HEK293T (cell line): ENCODE results near the gene RBM17.
"Not testable (repeated sequence)": the region's sequence is repeated elsewhere in the genome, so short reads cannot be mapped to it uniquely, and the experiment has no call there.

Source experiments
- CTCF ChIA-PET: fragments of 350-600 bp; formaldehyde crosslinking; extraction: SDS; loops from one replicate; lab custom pipeline; 2021; ENCODE audit warnings: antibody characterized with exemption, inconsistent platforms; lab: Yijun Ruan, JAX
- POLR2A ChIA-PET: fragments of 350-600 bp; formaldehyde crosslinking; extraction: SDS; loops from one replicate; lab custom pipeline; 2020; ENCODE audit warnings: antibody characterized with exemption, inconsistent platforms; lab: Yijun Ruan, JAX
- DNase-seq: peaks from one replicate; pipeline ENCODE4 v3.0.0; 2012; ENCODE audit warnings: mixed read lengths; ENCODE audit errors: extremely low spot score
- ARNT ChIP-seq: fragments of 450-650 bp; IDR thresholded peaks from 2 replicates; pipeline ENCODE4 v1.6.1; 2017; ENCODE audit warnings: mild to moderate bottlenecking
- CTBP1 ChIP-seq: fragments of 450-650 bp; IDR thresholded peaks from 2 replicates; pipeline ENCODE4 v1.6.1; 2016; ENCODE audit warnings: borderline replicate concordance
- ELF4 ChIP-seq: fragments of 450-650 bp; IDR thresholded peaks from 2 replicates; pipeline ENCODE4 v1.6.1; 2017; ENCODE audit warnings: antibody characterized with exemption
- FOXA1 ChIP-seq: fragments of 450-650 bp; IDR thresholded peaks from 2 replicates; pipeline ENCODE4 v1.6.1; 2016; ENCODE audit warnings: mild to moderate bottlenecking
- FOXK2 ChIP-seq: fragments of 450-650 bp; IDR thresholded peaks from 2 replicates; pipeline ENCODE4 v1.6.1; 2016; ENCODE audit warnings: mild to moderate bottlenecking
- FOXM1 ChIP-seq: fragments of 450-650 bp; IDR thresholded peaks from 2 replicates; pipeline ENCODE4 v1.6.1; 2017; ENCODE audit warnings: mild to moderate bottlenecking, borderline replicate concordance
- HDGF ChIP-seq: fragments of 450-650 bp; IDR thresholded peaks from 2 replicates; pipeline ENCODE4 v1.6.1; 2017; ENCODE audit warnings: antibody characterized with exemption, borderline replicate concordance
- L3MBTL2 ChIP-seq: fragments of 450-650 bp; conservative IDR thresholded peaks from 2 replicates; pipeline ENCODE4 v1.6.1; 2016; ENCODE audit warnings: mild to moderate bottlenecking
- LEF1 ChIP-seq: fragments of 450-650 bp; IDR thresholded peaks from 2 replicates; pipeline ENCODE4 v1.6.1; 2017; ENCODE audit warnings: mild to moderate bottlenecking, borderline replicate concordance
- SP1 ChIP-seq: fragments of 450-650 bp; IDR thresholded peaks from 2 replicates; pipeline ENCODE4 v1.6.1; 2017
- TARDBP ChIP-seq: fragments of 450-650 bp; IDR thresholded peaks from 2 replicates; pipeline ENCODE4 v1.6.1; 2016
- ZNF384 ChIP-seq: fragments of 450-650 bp; IDR thresholded peaks from 2 replicates; pipeline ENCODE4 v1.6.1; 2016
- TF ChIP-seq, protein P1 (sequence below): fragments of 450-650 bp; IDR thresholded peaks from 2 replicates; pipeline ENCODE4 v1.6.1; 2016

The RBM17 gene

DNA sequence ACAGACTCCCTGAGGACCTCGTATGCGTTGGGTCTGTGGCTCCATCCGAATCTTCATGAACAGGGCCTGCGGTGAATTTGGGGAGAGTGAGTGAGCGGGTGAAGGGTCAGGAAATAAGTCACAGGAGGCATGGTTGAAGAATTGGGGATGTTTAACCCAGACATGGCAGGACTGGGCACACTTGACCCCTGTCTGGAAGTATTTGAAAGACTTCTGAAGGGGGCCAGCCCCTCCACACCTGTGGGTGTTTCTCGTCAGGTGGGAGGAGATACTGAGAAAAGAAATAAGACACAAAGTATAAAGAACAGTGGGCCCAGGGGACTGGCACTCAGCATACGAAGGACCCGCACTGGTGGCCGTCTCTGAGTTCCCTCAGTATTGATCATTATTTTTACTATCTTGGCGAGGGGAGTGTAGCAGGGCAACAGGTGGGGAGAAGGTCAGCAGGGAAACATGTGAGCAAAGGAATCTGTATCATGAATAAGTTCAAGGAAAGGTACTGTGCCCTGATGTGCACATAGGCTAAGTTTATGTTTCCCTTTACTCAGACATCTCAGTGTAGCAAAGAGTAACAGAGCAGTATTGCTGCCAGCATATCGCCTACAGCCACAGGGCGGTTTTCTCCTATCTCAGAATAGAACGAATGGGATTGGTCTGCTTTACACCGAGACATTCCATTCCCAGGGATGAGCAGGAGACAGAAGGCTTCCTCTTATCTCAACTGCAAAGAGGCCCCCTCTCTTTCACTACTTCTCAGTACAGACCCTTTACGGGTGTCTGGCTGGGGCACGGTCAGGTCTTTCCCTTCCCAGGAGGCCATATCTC is 75.6 kb downstream of the RBM17 start:
- TF ChIP-seq FOXA1 (no peak), SP1 (no peak), LEF1 (no peak), FOXK2 (no peak), FOXM1 (no peak), L3MBTL2 (no peak), TARDBP (no peak), ARNT (no peak), ZNF384 (no peak), CTBP1 (no peak), HDGF (no peak)
- TF ChIP-seq, protein P1, sequence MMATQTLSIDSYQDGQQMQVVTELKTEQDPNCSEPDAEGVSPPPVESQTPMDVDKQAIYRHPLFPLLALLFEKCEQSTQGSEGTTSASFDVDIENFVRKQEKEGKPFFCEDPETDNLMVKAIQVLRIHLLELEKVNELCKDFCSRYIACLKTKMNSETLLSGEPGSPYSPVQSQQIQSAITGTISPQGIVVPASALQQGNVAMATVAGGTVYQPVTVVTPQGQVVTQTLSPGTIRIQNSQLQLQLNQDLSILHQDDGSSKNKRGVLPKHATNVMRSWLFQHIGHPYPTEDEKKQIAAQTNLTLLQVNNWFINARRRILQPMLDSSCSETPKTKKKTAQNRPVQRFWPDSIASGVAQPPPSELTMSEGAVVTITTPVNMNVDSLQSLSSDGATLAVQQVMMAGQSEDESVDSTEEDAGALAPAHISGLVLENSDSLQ: no peak
- ChIA-PET CTCF (interaction anchor here (0.8 kb wide), 1 partner anchor 12 kb away, joined by 4 read pairs; no protein-coding TSS in a partner anchor), POLR2A (interaction anchor here (1.0 to 1.3 kb wide), 4 partner anchors 10 to 38 kb away, joined by 3 to 11 read pairs (median 8); partner anchors contain the start of gene PFKFB3)
- no peak for DNase-seq

GRCh38 chr10:6165221-6165725 is 76.4 kb downstream of the RBM17 start:
- no peak for DNase-seq
- TF ChIP-seq FOXK2: no peak
- no peak for TF ChIP-seq TARDBP
- no peak for TF ChIP-seq ELF4
- TF ChIP-seq HDGF: no peak
- TF ChIP-seq LEF1: no peak
- no peak for TF ChIP-seq FOXA1
- no peak for TF ChIP-seq ARNT
- CTCF ChIA-PET: interaction anchor here (1.0 kb wide), 1 partner anchor 38 kb away, joined by 3 read pairs; the partner anchor contains the start of gene PFKFB3
- POLR2A ChIA-PET: no interaction called here

DNA sequence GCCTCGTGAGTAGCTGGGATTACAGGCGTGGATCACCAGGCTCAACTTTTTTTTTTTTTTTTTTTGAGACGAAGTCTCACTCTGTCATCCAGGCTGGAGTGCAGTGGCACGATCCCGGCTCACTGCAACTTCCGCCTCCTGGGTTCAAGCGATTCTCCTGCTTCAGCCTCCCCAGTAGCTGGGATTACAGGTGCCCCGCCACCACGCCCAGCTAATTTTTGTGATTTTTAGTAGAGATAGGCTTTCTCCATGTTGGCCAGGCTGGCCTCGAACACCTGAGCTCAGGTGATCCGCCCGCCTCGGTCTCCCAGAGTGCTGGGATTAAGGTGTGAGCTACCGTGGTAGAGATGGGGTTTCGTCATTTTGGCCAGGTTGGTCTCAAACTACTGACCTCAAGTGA is 77.1 kb downstream of the RBM17 start:
- DNase-seq, POLR2A ChIA-PET: not testable (repeated sequence)
- CTCF ChIA-PET: interaction anchor here (0.6 to 1.0 kb wide), 2 partner anchors 21 to 37 kb away, joined by 3 to 5 read pairs; partner anchors contain the start of gene PFKFB3
